KMS-11 (cell line): ENCODE measurements around the gene DNM1L.

Experiments
- H2AFZ ChIP-seq: fragments of 200-600 bp; sonication (generic); 2 replicates; pipeline ENCODE4 v1.6.1; 2016; ENCODE audit warnings: antibody characterized with exemption, mixed run types, low read depth
- H3K27ac ChIP-seq: fragments of 200-600 bp; sonication (generic); 2 replicates; pipeline ENCODE4 v1.6.1; 2016; ENCODE audit warnings: mild to moderate bottlenecking, mixed run types
- H3K27me3 ChIP-seq: fragments of 200-600 bp; sonication (generic); 2 replicates; pipeline ENCODE4 v1.6.1; 2017; ENCODE audit warnings: mild to moderate bottlenecking, low read depth, mixed run types, moderate library complexity; ENCODE audit not compliant: insufficient read depth
- H3K36me3 ChIP-seq: fragments of 200-600 bp; sonication (generic); 2 replicates; pipeline ENCODE4 v1.6.1; 2017; ENCODE audit warnings: mild to moderate bottlenecking, mixed run types; ENCODE audit not compliant: insufficient read depth
- H3K4me1 ChIP-seq: fragments of 200-600 bp; sonication (generic); 2 replicates; pipeline ENCODE4 v1.6.1; 2016; ENCODE audit warnings: mild to moderate bottlenecking, low read depth, mixed run types; ENCODE audit not compliant: poor library complexity, severe bottlenecking
- H3K4me2 ChIP-seq: fragments of 200-600 bp; sonication (generic); 2 replicates; pipeline ENCODE4 v1.7.0; 2016; ENCODE audit warnings: mild to moderate bottlenecking, mixed run types
- H3K4me3 ChIP-seq: fragments of 200-600 bp; sonication (generic); IDR thresholded peaks from 2 replicates; pipeline ENCODE4 v1.6.1; 2017; ENCODE audit warnings: low read depth, low read length, mixed read lengths; ENCODE audit not compliant: insufficient read depth
- H3K79me2 ChIP-seq: fragments of 200-600 bp; sonication (generic); 2 replicates; pipeline ENCODE4 v1.6.1; 2016; ENCODE audit warnings: low read depth, mixed run types; ENCODE audit not compliant: insufficient read depth
- H3K9ac ChIP-seq: fragments of 200-600 bp; sonication (generic); 2 replicates; pipeline ENCODE4 v1.6.1; 2016; ENCODE audit warnings: mild to moderate bottlenecking, mixed run types
- H4K20me1 ChIP-seq: fragments of 200-600 bp; sonication (generic); 2 replicates; pipeline ENCODE4 v1.6.1; 2016; ENCODE audit warnings: mild to moderate bottlenecking, mixed run types; ENCODE audit not compliant: insufficient read depth
- TF ChIP-seq, protein P1 (sequence below): fragments of 200-600 bp; sonication (generic); conservative IDR thresholded peaks from 2 replicates; pipeline ENCODE4 v1.6.1; 2017; ENCODE audit warnings: low read depth, mild to moderate bottlenecking, antibody characterized with exemption, low read length, moderate library complexity, mixed read lengths

DNM1L gene

DNA sequence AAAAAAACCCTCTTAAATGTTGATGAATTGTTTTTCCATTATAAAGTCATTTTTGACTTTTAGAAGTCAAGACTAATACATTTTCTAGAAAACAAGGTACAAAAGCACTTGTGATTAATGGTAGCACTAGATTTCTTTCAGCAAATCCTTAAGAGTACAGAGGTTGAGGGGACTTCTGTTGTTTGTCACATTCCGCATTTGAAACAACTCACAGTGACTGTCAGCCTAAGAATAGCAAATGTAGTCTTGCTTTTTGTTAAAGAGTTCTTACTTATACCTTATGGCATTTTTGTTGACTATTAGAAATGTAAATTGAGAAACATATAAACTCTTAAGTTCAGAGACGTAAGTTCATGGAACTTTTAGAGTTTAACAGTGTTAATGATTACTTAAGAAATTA, 60.2 kb downstream of the DNM1L start:
- H3K27ac ChIP-seq, result no peak overlapping the region
- no peak overlapping the region for H3K9ac ChIP-seq
- TF ChIP-seq, protein P1, sequence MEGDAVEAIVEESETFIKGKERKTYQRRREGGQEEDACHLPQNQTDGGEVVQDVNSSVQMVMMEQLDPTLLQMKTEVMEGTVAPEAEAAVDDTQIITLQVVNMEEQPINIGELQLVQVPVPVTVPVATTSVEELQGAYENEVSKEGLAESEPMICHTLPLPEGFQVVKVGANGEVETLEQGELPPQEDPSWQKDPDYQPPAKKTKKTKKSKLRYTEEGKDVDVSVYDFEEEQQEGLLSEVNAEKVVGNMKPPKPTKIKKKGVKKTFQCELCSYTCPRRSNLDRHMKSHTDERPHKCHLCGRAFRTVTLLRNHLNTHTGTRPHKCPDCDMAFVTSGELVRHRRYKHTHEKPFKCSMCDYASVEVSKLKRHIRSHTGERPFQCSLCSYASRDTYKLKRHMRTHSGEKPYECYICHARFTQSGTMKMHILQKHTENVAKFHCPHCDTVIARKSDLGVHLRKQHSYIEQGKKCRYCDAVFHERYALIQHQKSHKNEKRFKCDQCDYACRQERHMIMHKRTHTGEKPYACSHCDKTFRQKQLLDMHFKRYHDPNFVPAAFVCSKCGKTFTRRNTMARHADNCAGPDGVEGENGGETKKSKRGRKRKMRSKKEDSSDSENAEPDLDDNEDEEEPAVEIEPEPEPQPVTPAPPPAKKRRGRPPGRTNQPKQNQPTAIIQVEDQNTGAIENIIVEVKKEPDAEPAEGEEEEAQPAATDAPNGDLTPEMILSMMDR, result no peak
- H2AFZ ChIP-seq, result no peak overlapping the region
- H3K4me3 ChIP-seq, result no peak overlapping the region
- no peaks in the 10 kb centered on the region for H3K79me2 ChIP-seq
- H4K20me1 ChIP-seq, result no peaks in the 10 kb centered on the region
- H3K27me3 ChIP-seq, result no peaks in the 10 kb centered on the region
- peaks cover 4% of the 10 kb centered on the region; the same call in 1 of the 2 replicates for H3K36me3 ChIP-seq
- no peak overlapping the region for H3K4me2 ChIP-seq
- H3K4me1 ChIP-seq, result no peaks in the 10 kb centered on the region

DNA sequence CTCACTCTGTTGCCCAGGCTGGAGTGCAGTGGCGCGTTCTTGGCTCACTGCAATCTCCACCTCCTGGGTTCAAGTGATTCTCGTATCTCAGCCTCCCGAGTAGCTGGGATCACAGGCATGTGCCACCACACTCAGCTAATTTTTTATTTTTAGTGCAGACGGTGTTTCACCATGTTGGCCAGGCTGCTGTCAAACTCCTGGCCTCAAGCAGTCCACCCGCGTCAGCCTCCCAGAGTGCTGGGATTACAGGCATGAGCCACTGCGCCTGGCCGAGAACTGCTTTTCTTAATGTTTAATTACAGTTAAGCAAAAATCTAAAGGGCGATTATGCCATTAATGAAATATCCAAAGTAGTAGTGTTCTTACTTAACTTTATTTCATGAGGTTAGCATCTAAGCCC, 63.0 kb downstream of the DNM1L start:
- Histone ChIP-seq H3K4me3 (no peak overlapping the region), H3K27me3 (no peaks in the 10 kb centered on the region), H3K4me2 (no peak overlapping the region), H3K27ac (no peak overlapping the region), H3K9ac (no peak overlapping the region), H4K20me1 (no peaks in the 10 kb centered on the region), H3K36me3 (peaks cover 8% of the 10 kb centered on the region; the same call in 1 of the 2 replicates), H3K79me2 (no peaks in the 10 kb centered on the region), H3K4me1 (no peaks in the 10 kb centered on the region), H2AFZ (no peak overlapping the region)
- TF ChIP-seq, protein P1, result no peak

DNA sequence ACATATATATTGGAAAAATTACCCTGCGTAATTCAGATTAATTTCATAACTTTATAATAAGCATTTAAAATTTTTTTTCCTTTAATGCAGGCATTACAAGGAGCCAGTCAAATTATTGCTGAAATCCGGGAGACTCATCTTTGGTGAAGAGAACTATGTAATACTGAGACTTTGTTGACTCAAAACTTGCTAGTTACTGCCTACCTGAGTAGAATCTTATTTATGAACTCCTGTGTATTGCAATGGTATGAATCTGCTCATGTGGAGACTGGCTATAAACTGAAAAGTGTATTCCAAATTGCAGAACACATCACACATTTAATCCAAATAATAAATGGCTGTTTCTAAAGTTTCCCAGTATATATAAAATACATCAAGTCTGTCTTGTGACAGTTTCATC, 64.2 kb downstream of the DNM1L start:
- Histone ChIP-seq H3K9ac (no peak overlapping the region), H3K4me3 (no peak overlapping the region), H2AFZ (no peak overlapping the region), H3K79me2 (no peaks in the 10 kb centered on the region), H3K4me1 (no peaks in the 10 kb centered on the region), H4K20me1 (no peaks in the 10 kb centered on the region), H3K27ac (no peak overlapping the region), H3K4me2 (no peak overlapping the region), H3K36me3 (peaks cover 8% of the 10 kb centered on the region; the same call in 1 of the 2 replicates), H3K27me3 (no peaks in the 10 kb centered on the region)
- TF ChIP-seq, protein P1, result no peak

DNA sequence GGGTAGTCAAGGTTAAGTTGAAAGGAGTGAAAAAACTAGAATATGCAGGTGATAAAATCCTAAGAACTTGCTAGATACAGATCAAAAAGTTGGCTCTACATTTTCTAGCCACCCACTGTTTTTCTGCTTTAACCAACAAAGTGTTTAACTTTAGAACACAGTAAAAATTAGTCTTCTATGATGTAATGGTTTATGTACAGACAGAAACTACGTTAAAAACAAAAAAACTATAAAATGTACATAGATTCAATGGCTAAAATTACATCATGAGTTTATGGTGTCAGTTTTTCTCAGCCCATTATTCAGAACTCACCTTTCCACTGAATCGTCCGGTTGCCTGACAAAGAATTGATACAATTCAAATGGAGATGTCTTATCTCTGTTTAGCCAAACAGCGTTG, 74.5 kb downstream of the DNM1L start:
- TF ChIP-seq, protein P1, result no peak
- Histone ChIP-seq H2AFZ (no peak overlapping the region), H3K4me3 (no peak overlapping the region), H3K9ac (no peak overlapping the region), H3K36me3 (no peaks in the 10 kb centered on the region; the same call in 1 of the 2 replicates), H3K4me1 (peaks cover 22% of the 10 kb centered on the region), H3K79me2 (peaks cover 16% of the 10 kb centered on the region; the same call in 1 of the 2 replicates), H3K27me3 (no peaks in the 10 kb centered on the region), H3K27ac (no peak overlapping the region), H4K20me1 (no peaks in the 10 kb centered on the region), H3K4me2 (peak overlapping the region; percentile 97; the same call in 1 of the 2 replicates)
